OCI-LY3 (cell line): ENCODE data around the gene SLC15A2.
"Not testable (repeated sequence)": the region's sequence is repeated elsewhere in the genome, so short reads cannot be mapped to it uniquely, and the experiment has no call there.

Source experiments
- H2AFZ ChIP-seq: fragments of 200-600, 300-600 bp; shearing (Covaris generic); 2 replicates; pipeline ENCODE4 v1.6.0; 2014; ENCODE audit warnings: antibody characterized with exemption, low read depth, low read length
- H3K27ac ChIP-seq: fragments of 200-600, 300-600 bp; sonication (generic); 2 replicates; pipeline ENCODE4 v1.5.1; 2014; ENCODE audit warnings: mild to moderate bottlenecking, low read length, moderate library complexity, mixed read lengths
- H3K27me3 ChIP-seq: fragments of 200-600, 300-600 bp; sonication (generic); 2 replicates; pipeline ENCODE4 v1.6.1; 2014; ENCODE audit warnings: low read depth, low read length, mixed read lengths
- H3K36me3 ChIP-seq: fragments of 200-600, 300-600 bp; sonication (generic); replicated peaks from 2 replicates; pipeline ENCODE3; 2014; ENCODE audit warnings: low read depth, low read length, mixed read lengths
- H3K4me1 ChIP-seq: fragments of 300-600, 200-600 bp; sonication (generic); 2 replicates; pipeline ENCODE4 v1.6.1; 2014; ENCODE audit warnings: low read length, mixed read lengths
- H3K4me2 ChIP-seq: fragments of 200-600, 300-600 bp; sonication (generic); 2 replicates; pipeline ENCODE4 v1.6.1; 2014; ENCODE audit warnings: low read length, mixed read lengths
- H3K4me3 ChIP-seq: fragments of 300-600, 200-600 bp; sonication (generic); 2 replicates; pipeline ENCODE4 v1.5.1; 2014; ENCODE audit warnings: antibody characterized with exemption, mild to moderate bottlenecking, low read length, moderate library complexity
- H3K79me2 ChIP-seq: fragments of 300-600, 200-600 bp; shearing (Covaris generic); 2 replicates; pipeline ENCODE4 v1.6.1; 2014; ENCODE audit warnings: mild to moderate bottlenecking, low read length, mixed read lengths
- H3K9ac ChIP-seq: fragments of 300-600, 200-600 bp; shearing (Covaris generic); 2 replicates; pipeline ENCODE4 v1.6.0; 2014; ENCODE audit warnings: mild to moderate bottlenecking, low read length, moderate library complexity
- H3K9me3 ChIP-seq: fragments of 200-600, 300-600 bp; shearing (Covaris generic); 2 replicates; pipeline ENCODE4 v1.6.1; 2014; ENCODE audit warnings: low read length, mixed read lengths; ENCODE audit not compliant: insufficient read depth
- H4K20me1 ChIP-seq: fragments of 200-600, 300-600 bp; sonication (generic); 2 replicates; pipeline ENCODE4 v1.6.1; 2016; ENCODE audit warnings: low read length, mixed read lengths; ENCODE audit not compliant: insufficient read depth
- EZH2phosphoT487 ChIP-seq: fragments of 200-600 bp; shearing (Covaris generic); IDR thresholded peaks from 2 replicates; pipeline ENCODE4 v1.6.1; 2018; ENCODE audit warnings: antibody characterized with exemption, mixed run types, low read depth
- TF ChIP-seq, protein P1 (sequence below): fragments of 200-600, 300-600 bp; sonication (generic); IDR thresholded peaks from 2 replicates; pipeline ENCODE4 v1.5.1; 2014; ENCODE audit warnings: antibody characterized with exemption, low read length, low read depth

The SLC15A2 gene

DNA sequence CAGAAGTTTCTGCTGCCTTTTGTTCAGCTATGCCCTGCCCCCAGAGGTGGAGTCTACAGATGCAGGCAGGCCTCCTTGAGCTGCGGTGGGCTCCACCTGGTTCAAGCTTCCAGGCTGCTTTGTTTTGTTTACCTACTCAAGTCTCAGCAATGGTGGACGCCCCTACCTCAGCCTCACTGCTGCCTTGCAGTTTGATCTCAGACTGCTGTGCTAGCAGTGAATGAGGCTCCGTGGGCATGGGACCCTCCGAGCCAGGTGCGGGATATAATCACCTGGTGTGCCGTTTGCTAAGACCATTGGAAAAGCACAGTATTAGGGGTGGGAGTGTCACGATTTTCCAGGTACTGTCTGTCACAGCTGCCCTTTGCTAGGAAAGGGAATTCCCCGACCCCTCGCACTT lies 31.0 kb upstream of the SLC15A2 start:
- not testable (repeated sequence) for H3K4me3 ChIP-seq, H3K27me3 ChIP-seq, H3K79me2 ChIP-seq, H3K4me1 ChIP-seq, H3K27ac ChIP-seq, H3K4me2 ChIP-seq, H2AFZ ChIP-seq, H3K9ac ChIP-seq, H3K9me3 ChIP-seq, H4K20me1 ChIP-seq
- H3K36me3 ChIP-seq: peaks cover 18% of the 10 kb centered on the region

DNA sequence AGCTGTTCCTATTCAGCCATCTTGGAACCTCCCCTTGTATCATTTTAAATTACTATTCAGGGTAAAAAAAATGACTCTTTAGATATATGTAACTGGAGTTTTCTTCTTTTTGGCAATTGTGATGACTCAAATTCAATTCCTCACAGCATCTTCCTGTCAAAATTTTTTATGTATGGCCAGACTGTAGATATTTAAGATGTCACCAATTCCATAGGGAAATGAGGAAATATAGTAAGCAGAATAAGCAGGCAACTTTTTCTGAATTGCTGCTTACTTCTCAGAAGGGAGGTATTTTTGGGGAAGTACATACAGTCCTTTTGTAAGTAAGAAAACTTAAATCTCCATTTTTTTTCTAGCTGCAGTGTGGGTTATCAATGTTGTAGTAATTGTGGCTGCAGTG lies 30.4 kb upstream of the SLC15A2 start:
- Histone ChIP-seq H3K4me1 (no peaks in the 10 kb centered on the region), H3K36me3 (peaks cover 21% of the 10 kb centered on the region), H3K4me2 (no peak overlapping the region), H3K4me3 (no peak overlapping the region), H3K9ac (no peak overlapping the region), H3K9me3 (no peaks in the 10 kb centered on the region), H4K20me1 (no peaks in the 10 kb centered on the region), H3K27me3 (no peaks in the 10 kb centered on the region), H2AFZ (no peak overlapping the region), H3K27ac (no peak overlapping the region), H3K79me2 (no peaks in the 10 kb centered on the region)
- TF ChIP-seq, protein P1, sequence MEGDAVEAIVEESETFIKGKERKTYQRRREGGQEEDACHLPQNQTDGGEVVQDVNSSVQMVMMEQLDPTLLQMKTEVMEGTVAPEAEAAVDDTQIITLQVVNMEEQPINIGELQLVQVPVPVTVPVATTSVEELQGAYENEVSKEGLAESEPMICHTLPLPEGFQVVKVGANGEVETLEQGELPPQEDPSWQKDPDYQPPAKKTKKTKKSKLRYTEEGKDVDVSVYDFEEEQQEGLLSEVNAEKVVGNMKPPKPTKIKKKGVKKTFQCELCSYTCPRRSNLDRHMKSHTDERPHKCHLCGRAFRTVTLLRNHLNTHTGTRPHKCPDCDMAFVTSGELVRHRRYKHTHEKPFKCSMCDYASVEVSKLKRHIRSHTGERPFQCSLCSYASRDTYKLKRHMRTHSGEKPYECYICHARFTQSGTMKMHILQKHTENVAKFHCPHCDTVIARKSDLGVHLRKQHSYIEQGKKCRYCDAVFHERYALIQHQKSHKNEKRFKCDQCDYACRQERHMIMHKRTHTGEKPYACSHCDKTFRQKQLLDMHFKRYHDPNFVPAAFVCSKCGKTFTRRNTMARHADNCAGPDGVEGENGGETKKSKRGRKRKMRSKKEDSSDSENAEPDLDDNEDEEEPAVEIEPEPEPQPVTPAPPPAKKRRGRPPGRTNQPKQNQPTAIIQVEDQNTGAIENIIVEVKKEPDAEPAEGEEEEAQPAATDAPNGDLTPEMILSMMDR: no peak
- TF ChIP-seq EZH2phosphoT487: no peak

DNA sequence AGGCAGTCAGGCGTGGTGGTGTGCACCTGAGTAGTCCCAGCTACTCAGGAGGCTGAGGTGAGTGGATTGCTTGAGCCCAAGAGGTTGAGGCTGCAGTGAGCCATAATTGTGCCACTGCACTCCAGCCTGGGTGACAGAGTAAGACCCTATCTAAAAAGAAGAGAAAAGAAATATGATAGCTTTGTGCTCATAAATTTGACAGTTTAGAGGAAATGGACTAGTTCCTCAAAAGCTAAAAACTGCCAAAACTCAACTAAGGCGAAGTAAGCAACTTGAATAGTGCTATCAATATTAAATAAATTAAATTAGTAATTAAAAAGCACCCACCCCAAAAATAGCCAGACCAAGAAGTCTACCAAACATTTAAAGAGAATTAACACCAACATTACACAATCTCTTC lies 24.5 kb upstream of the SLC15A2 start:
- Histone ChIP-seq H3K9ac (no peak overlapping the region), H4K20me1 (no peaks in the 10 kb centered on the region), H3K9me3 (no peaks in the 10 kb centered on the region), H3K79me2 (no peaks in the 10 kb centered on the region), H3K4me3 (no peak overlapping the region), H3K27me3 (no peaks in the 10 kb centered on the region), H3K4me2 (no peak overlapping the region), H3K27ac (no peak overlapping the region), H3K4me1 (no peaks in the 10 kb centered on the region), H3K36me3 (peaks cover 39% of the 10 kb centered on the region), H2AFZ (no peak overlapping the region)
- TF ChIP-seq EZH2phosphoT487: no peak
- TF ChIP-seq, protein P1: no peak

DNA sequence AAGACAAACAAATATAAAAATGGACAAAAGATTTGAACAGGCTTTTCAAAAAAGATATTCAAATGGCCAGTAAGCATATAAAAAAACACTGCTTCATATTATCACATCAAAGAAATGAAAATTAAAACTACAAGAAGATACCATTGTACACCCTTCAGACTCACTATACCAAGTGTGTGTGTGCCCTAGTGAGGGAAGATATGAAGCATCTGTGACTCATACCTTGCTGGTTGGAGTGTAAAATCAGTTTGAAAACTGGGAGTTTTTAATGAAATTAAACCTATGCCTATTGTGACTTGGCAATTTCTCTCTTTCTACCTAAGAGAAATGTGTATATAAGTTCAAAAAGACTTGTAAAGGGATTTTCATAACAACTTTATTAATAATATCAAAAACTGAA lies 23.5 kb upstream of the SLC15A2 start:
- Histone ChIP-seq H2AFZ (no peak overlapping the region), H3K4me2 (no peak overlapping the region), H3K4me1 (no peaks in the 10 kb centered on the region), H3K4me3 (no peak overlapping the region), H3K9ac (no peak overlapping the region), H3K27me3 (no peaks in the 10 kb centered on the region), H3K27ac (no peak overlapping the region), H3K79me2 (no peaks in the 10 kb centered on the region), H3K9me3 (no peaks in the 10 kb centered on the region), H4K20me1 (no peaks in the 10 kb centered on the region), H3K36me3 (peaks cover 42% of the 10 kb centered on the region)
- no peak for TF ChIP-seq EZH2phosphoT487
- TF ChIP-seq, protein P1: no peak

DNA sequence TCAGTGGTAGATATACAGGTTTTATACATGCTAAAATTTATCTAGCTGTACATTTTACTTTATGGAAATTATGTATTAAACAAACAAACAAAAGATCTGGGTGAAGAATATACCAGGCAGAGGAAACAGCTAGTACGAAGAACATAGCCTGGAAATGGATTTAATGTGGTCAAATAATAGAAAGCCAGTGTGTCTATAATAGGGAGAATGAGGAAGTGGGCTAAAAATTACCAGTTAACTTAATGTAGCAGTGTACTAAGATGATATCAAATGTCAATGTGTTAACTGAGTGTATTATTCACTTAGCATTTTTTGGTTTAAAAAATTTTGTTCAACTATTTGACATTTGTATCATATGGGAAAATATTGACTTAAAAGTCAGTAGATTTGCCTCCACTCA lies 22.8 kb upstream of the SLC15A2 start:
- peaks cover 5% of the 10 kb centered on the region for H3K4me1 ChIP-seq
- H3K27ac ChIP-seq: no peak overlapping the region
- H2AFZ ChIP-seq: no peak overlapping the region
- H4K20me1 ChIP-seq: no peaks in the 10 kb centered on the region
- H3K4me2 ChIP-seq: no peak overlapping the region
- no peak overlapping the region for H3K9ac ChIP-seq
- H3K4me3 ChIP-seq: no peak overlapping the region
- no peak for TF ChIP-seq EZH2phosphoT487
- TF ChIP-seq, protein P1: no peak
- no peaks in the 10 kb centered on the region for H3K79me2 ChIP-seq
- H3K9me3 ChIP-seq: no peaks in the 10 kb centered on the region
- no peaks in the 10 kb centered on the region for H3K27me3 ChIP-seq
- H3K36me3 ChIP-seq: peaks cover 38% of the 10 kb centered on the region
